ENCODE measurements around the gene SLAIN2. TPM values are rescaled to one million over a fixed set of nuclear protein-coding genes. Genes with fewer than 3 reads are reported as not detected.

SLAIN2 gene
- total and polyA plus RNA-seq, 2 experiments from 2014 or later, result 21.9 to 27.9 TPM

- Mint-ChIP-seq H3K36me3 (ENCODE audit: low read depth) (no peaks in the 10 kb centered on the region), H3K27ac (no peak overlapping the region), H3K4me3 (no peak overlapping the region), H3K9me3 (peaks cover 3% of the 10 kb centered on the region; the same call in 1 of the 3 replicates), H3K4me1 (peaks cover 2% of the 10 kb centered on the region; the same call in 1 of the 3 replicates), H3K27me3 (ENCODE audit: insufficient read depth, low read depth, poor library complexity) (no peaks in the 10 kb centered on the region)
- H3K4me1 ChIP-seq (ENCODE audit: insufficient read depth), result no peaks in the 10 kb centered on the region
- H3K27me3 ChIP-seq (ENCODE audit: insufficient read depth), result no peaks in the 10 kb centered on the region
- no peak for TF ChIP-seq CTCF (conservative IDR thresholded peaks at IDR 0.05; ENCODE audit: low read depth in 2 of 2)
- TF ChIP-seq REST (IDR thresholded peaks at IDR 0.05; ENCODE audit: unreplicated experiment), result no peak
- no peak for TF ChIP-seq STAT1 (IDR thresholded peaks at IDR 0.05; ENCODE audit: unreplicated experiment)
- no peak for TF ChIP-seq ETS1 (IDR thresholded peaks at IDR 0.05)
- TF ChIP-seq NANOG (IDR thresholded peaks at IDR 0.05; ENCODE audit: borderline replicate concordance), result no peak
- no peak for TF ChIP-seq JUNB (IDR thresholded peaks at IDR 0.05; ENCODE audit: unreplicated experiment)
- no peak for TF ChIP-seq ZNF331 (CRISPR knock-in tag; IDR thresholded peaks at IDR 0.05; ENCODE audit: low read depth)
- no peak for TF ChIP-seq EZH2phosphoT487 (IDR thresholded peaks at IDR 0.05; ENCODE audit: unreplicated experiment)
- TF ChIP-seq POLR2AphosphoS5 (IDR thresholded peaks at IDR 0.05; ENCODE audit: low read depth), result no peak
- no peak for TF ChIP-seq EZH2 (IDR thresholded peaks at IDR 0.05; ENCODE audit: low read depth, unreplicated experiment)
- TF ChIP-seq CREB1 (CRISPR knock-in tag; IDR thresholded peaks at IDR 0.05; ENCODE audit: low read depth), result no peak
- TF ChIP-seq ZNF114 (CRISPR knock-in tag; IDR thresholded peaks at IDR 0.05), result no peak
- TF ChIP-seq ZNF462 (CRISPR knock-in tag; IDR thresholded peaks at IDR 0.05), result no peak
- no peak overlapping the region for H3K27ac ChIP-seq (ENCODE audit: low read depth)
- no peaks in the 10 kb centered on the region for H3K79me2 ChIP-seq (replicated peaks; ENCODE audit: insufficient read depth)
- ATAC-seq (no peak), DNase-seq (ENCODE audit: low spot score) (no peak)
- no peaks in the 10 kb centered on the region for H3F3A ChIP-seq (replicated peaks; ENCODE audit: low read depth)
- no peak overlapping the region for H2AFZ ChIP-seq
- no peaks in the 10 kb centered on the region for H4K20me1 ChIP-seq (replicated peaks; ENCODE audit: insufficient read depth)
- H3K4me3 ChIP-seq, result no peak overlapping the region
- H3K36me3 ChIP-seq (ENCODE audit: insufficient read depth), result no peaks in the 10 kb centered on the region
- no peak overlapping the region for H3K4me2 ChIP-seq
- no peaks in the 10 kb centered on the region for H3K9me2 ChIP-seq (ENCODE audit: insufficient read depth)
These were observed 32.4 kb upstream of the SLAIN2 start for GRCh38 chr4:48308901-48309300.

Measured in GM23338 (cell line).